H1 (cell line): Measurements from ENCODE around the gene SIK3. TPM values are rescaled to one million over a fixed set of nuclear protein-coding genes. Genes with fewer than 3 reads are reported as not detected.

Source experiments
- CTCF ChIA-PET: fragments of 300-600 bp; sonication (Branson Sonifier 250); formaldehyde crosslinking; loops from one replicate; lab custom pipeline; 2021; ENCODE audit not compliant: partially characterized antibody; lab: Charles Lee
- POLR2A ChIA-PET: fragments of 300-600 bp; sonication (Branson Sonifier 250); formaldehyde crosslinking; loops from one replicate; lab custom pipeline; 2021; ENCODE audit warnings: inconsistent platforms; ENCODE audit not compliant: partially characterized antibody; lab: Charles Lee
- DNase-seq, 2 experiments: peaks; one replicate each; pipeline versions ENCODE4 v3.0.0 to v3.0.0-alpha.2; 2010 to 2022; ENCODE audit warnings: low spot score in 2 of 2, low read depth in 1 of 2, mixed read lengths in 1 of 2
- FAIRE-seq: peaks from 2 replicates; lab custom pipeline; 2011; peaks lifted over from hg19 to GRCh38; lab: Jason Lieb, UNC
- H2AFZ ChIP-seq: 2 replicates; pipeline ENCODE4 v1.8.1; 2012; ENCODE audit warnings: low read length, inconsistent platforms
- H2AK5ac ChIP-seq: 2 replicates; pipeline ENCODE4 v1.6.1; 2013; ENCODE audit warnings: low read depth, low read length
- H2BK120ac ChIP-seq: replicated peaks from 2 replicates; pipeline ENCODE3; 2013; ENCODE audit warnings: low read depth, low read length, inconsistent platforms
- H2BK12ac ChIP-seq: 2 replicates; pipeline ENCODE4 v1.6.1; 2013; ENCODE audit warnings: low read depth, low read length
- H2BK15ac ChIP-seq: 2 replicates; pipeline ENCODE4 v1.6.1; 2013; ENCODE audit warnings: low read length
- H2BK20ac ChIP-seq: 2 replicates; pipeline ENCODE4 v1.6.1; 2013; ENCODE audit warnings: low read length
- H2BK5ac ChIP-seq: 2 replicates; pipeline ENCODE4 v1.6.1; 2013; ENCODE audit warnings: low read depth, low read length
- H3K14ac ChIP-seq: 2 replicates; pipeline ENCODE4 v1.6.1; 2013; ENCODE audit warnings: inconsistent platforms; ENCODE audit not compliant: insufficient read length
- H3K18ac ChIP-seq: 2 replicates; pipeline ENCODE4 v1.6.1; 2013; ENCODE audit warnings: low read length; ENCODE audit errors: extremely low read depth
- H3K23ac ChIP-seq: 2 replicates; pipeline ENCODE4 v1.6.1; 2013; ENCODE audit warnings: inconsistent platforms; ENCODE audit not compliant: insufficient read length
- H3K23me2 ChIP-seq: 2 replicates; pipeline ENCODE4 v1.6.1; 2013; ENCODE audit warnings: low read depth, low read length
- H3K27ac ChIP-seq: 2 replicates; pipeline ENCODE4 v1.6.1; 2011; ENCODE audit warnings: low read depth, low read length, inconsistent platforms
- H3K27me3 ChIP-seq, 4 experiments: replicated peaks in 1 of 4; 1 replicate in 1 of 4; 2 replicates in 3 of 4; pipeline versions ENCODE4 v1.6.1 to v1.8.1; 2011 to 2013; ENCODE audit warnings: low read length in 3 of 4, mild to moderate bottlenecking in 3 of 4, inconsistent platforms in 2 of 4, mixed read lengths in 2 of 4, moderate library complexity in 1 of 4; ENCODE audit not compliant: control insufficient read depth in 3 of 4, insufficient read depth in 3 of 4; ENCODE audit errors: extremely low read depth in 1 of 4
- H3K36me3 ChIP-seq, 4 experiments: 2 replicates each; pipeline versions ENCODE4 v1.6.1 to v1.8.1; 2011 to 2013; ENCODE audit warnings: mild to moderate bottlenecking in 4 of 4, low read length in 3 of 4, moderate library complexity in 2 of 4, control low read depth in 1 of 4, inconsistent platforms in 1 of 4; ENCODE audit not compliant: insufficient read depth in 4 of 4, control insufficient read depth in 2 of 4
- H3K4ac ChIP-seq: replicated peaks from 2 replicates; pipeline ENCODE3; 2013; ENCODE audit warnings: low read length, low read depth, mixed read lengths, inconsistent platforms; ENCODE audit not compliant: insufficient read length
- H3K4me1 ChIP-seq, 4 experiments: replicated peaks in 1 of 4; 1 replicate in 1 of 4; 2 replicates in 3 of 4; pipeline versions ENCODE4 v1.6.1 to v1.8.1; 2011 to 2013; ENCODE audit warnings: low read length in 3 of 4, inconsistent platforms in 2 of 4, mixed read lengths in 1 of 4; ENCODE audit not compliant: insufficient read depth in 4 of 4, control insufficient read depth in 3 of 4
- H3K4me2 ChIP-seq, 2 experiments: 2 replicates each; pipeline versions ENCODE4 v1.6.1 to v1.8.1; 2011 to 2013; ENCODE audit warnings: low read depth in 2 of 2, low read length in 2 of 2, control low read depth in 1 of 2, inconsistent platforms in 1 of 2, mild to moderate bottlenecking in 1 of 2; ENCODE audit not compliant: insufficient read depth in 1 of 2
- H3K4me3 ChIP-seq, 4 experiments: fragments of 200-600, 300-600 bp in 1 of 4; sonication (generic), shearing (Covaris generic), sonication (Bioruptor Twin) in 1 of 4; 2 replicates each; pipeline versions ENCODE4 v1.5.1 to v1.8.1; 2011 to 2016; ENCODE audit warnings: low read length in 4 of 4, low read depth in 3 of 4, control low read depth in 2 of 4, inconsistent platforms in 2 of 4, mild to moderate bottlenecking in 2 of 4, mixed read lengths in 1 of 4, moderate library complexity in 1 of 4; ENCODE audit not compliant: insufficient read depth in 2 of 4; ENCODE audit errors: extremely low read depth in 1 of 4
- H3K56ac ChIP-seq: replicated peaks from 2 replicates; pipeline ENCODE3; 2013; ENCODE audit warnings: low read depth, mild to moderate bottlenecking, mixed read lengths, low read length, inconsistent platforms; ENCODE audit not compliant: insufficient read length
- H3K79me1 ChIP-seq: 2 replicates; pipeline ENCODE4 v1.6.1; 2013; ENCODE audit warnings: low read depth, low read length, control low read depth
- H3K79me2 ChIP-seq, 2 experiments: 2 replicates each; pipeline versions ENCODE4 v1.6.1 to v1.8.1; 2012 to 2013; ENCODE audit warnings: low read length in 2 of 2, mild to moderate bottlenecking in 2 of 2, inconsistent platforms in 1 of 2; ENCODE audit not compliant: insufficient read depth in 2 of 2, control insufficient read depth in 1 of 2
- H3K9ac ChIP-seq, 4 experiments: replicated peaks in 1 of 4; 1 replicate in 1 of 4; 2 replicates in 3 of 4; pipeline versions ENCODE4 v1.6.1 to v1.8.1; 2011 to 2013; ENCODE audit warnings: low read depth in 3 of 4, low read length in 3 of 4, control low read depth in 2 of 4, mild to moderate bottlenecking in 2 of 4, moderate library complexity in 2 of 4, inconsistent platforms in 1 of 4; ENCODE audit errors: extremely low read depth in 1 of 4
- H3K9me3 ChIP-seq, 2 experiments: 2 replicates each; pipeline versions ENCODE4 v1.6.1 to v1.8.1; 2012 to 2013; ENCODE audit warnings: mild to moderate bottlenecking in 2 of 2, moderate library complexity in 2 of 2, control low read depth in 1 of 2, inconsistent platforms in 1 of 2, low read depth in 1 of 2, low read length in 1 of 2, mixed read lengths in 1 of 2; ENCODE audit not compliant: insufficient read depth in 2 of 2
- H4K20me1 ChIP-seq, 2 experiments: replicated peaks in 1 of 2; 2 replicates each; pipeline versions ENCODE3 to v1.8.1; 2011 to 2013; ENCODE audit warnings: inconsistent platforms in 2 of 2, low read length in 2 of 2, mild to moderate bottlenecking in 1 of 2; ENCODE audit not compliant: insufficient read depth in 2 of 2, control insufficient read depth in 1 of 2
- H4K5ac ChIP-seq: 2 replicates; pipeline ENCODE4 v1.6.1; 2013; ENCODE audit warnings: low read length, low read depth, mixed read lengths, inconsistent platforms; ENCODE audit not compliant: insufficient read length
- H4K8ac ChIP-seq: 2 replicates; pipeline ENCODE4 v1.8.0; 2013; ENCODE audit warnings: mild to moderate bottlenecking, moderate library complexity, low read length, inconsistent platforms; ENCODE audit not compliant: insufficient read depth; ENCODE audit errors: extremely low read depth
- H4K91ac ChIP-seq: replicated peaks from 2 replicates; pipeline ENCODE3; 2013; ENCODE audit warnings: low read length, mixed read lengths, inconsistent platforms; ENCODE audit not compliant: insufficient read length
- BCL11A ChIP-seq, 2 experiments: IDR thresholded peaks; one replicate each; pipeline ENCODE4 v1.6.1; 2011; ENCODE audit warnings: low read depth in 2 of 2, low read length in 2 of 2, mild to moderate bottlenecking in 2 of 2
- CBX8 ChIP-seq: fragments of 300-800, 300-1000 bp; sonication (generic); IDR thresholded peaks from 2 replicates; pipeline ENCODE4 v1.7.1; 2016; ENCODE audit warnings: low read depth, low read length, borderline replicate concordance
- CHD2 ChIP-seq: IDR thresholded peaks from 2 replicates; pipeline ENCODE4 v1.6.1; 2012; ENCODE audit warnings: low read length, improper control_type of control experiment
- EZH2 ChIP-seq: fragments of 200-600 bp; sonication (generic); IDR thresholded peaks from 2 replicates; pipeline ENCODE4 v1.7.1; 2012; ENCODE audit warnings: low read depth, mild to moderate bottlenecking, moderate library complexity, low read length, inconsistent platforms; ENCODE audit not compliant: severe bottlenecking
- WGBS, 2 experiments: shearing (Covaris generic) in 1 of 2; methylation state at CpG; one replicate each; pipeline versions ENCODE4 v1.1.6 to v1.1.7; 2013 to 2015; ENCODE audit warnings: low lambda C conversion rate in 2 of 2, mixed read lengths in 2 of 2, inconsistent platforms in 1 of 2, low coverage in 1 of 2, missing lambda C conversion rate in 1 of 2; ENCODE audit not compliant: insufficient replicate concordance in 2 of 2, insufficient coverage in 1 of 2, insufficient read length in 1 of 2; ENCODE audit errors: extremely low coverage in 1 of 2, missing lambda C conversion rate in 1 of 2; 5-methylcytosine and 5-hydroxymethylcytosine counted together
- polyA plus RNA-seq, 7 experiments: library from polyadenylated mRNA; depleted of rRNA in 3 of 7; stranded (reverse) in 5 of 7; unstranded in 2 of 7; fragments of >200 nt in 5 of 7; fragments of 200-250 nt in 2 of 7; gene quantifications; 1 replicate in 5 of 7; 2 replicates in 1 of 7; 4 replicates in 1 of 7; pipeline versions ENCODE4 v1.2.1 to v1.2.3, GENCODE V29; 2011 to 2013; ENCODE audit warnings: missing spikeins in 2 of 7, mixed read lengths in 2 of 7
- total RNA-seq: library from RNA; stranded (reverse); fragmentation: NEBNext Ultra II Directional; extraction: Animal tissue kit (Norgen Biotek cat#: 25700); gene quantifications from 2 replicates; pipeline ENCODE4 v1.2.1, GENCODE V29; 2021

SIK3 gene
- total and polyA plus RNA-seq, 2 of the 8 experiments (the other 6 are each of a cell fraction or from before 2014, with no cell fraction given), result 19.9 to 32.1 TPM

DNA sequence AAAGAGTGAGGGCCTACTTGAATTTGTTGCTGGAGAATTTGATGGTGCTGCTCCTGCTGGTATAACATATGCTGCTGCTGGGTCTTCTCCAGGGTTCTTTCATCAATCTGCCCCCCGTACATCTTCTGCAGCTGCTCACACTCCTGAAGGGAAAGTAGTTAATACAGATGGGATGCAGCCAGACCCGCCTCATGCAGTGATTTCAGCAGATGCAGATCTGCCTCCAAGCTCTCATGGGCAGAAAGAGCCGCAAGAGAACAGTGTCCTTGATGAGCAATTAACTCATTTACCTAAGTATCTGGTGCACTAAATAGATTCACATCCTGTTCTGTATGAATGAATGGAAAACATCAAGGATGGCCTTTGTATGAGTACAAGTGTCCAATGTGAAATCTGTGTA lies 236.0 kb downstream of the SIK3 start:
- no peak overlapping the region for H2BK12ac ChIP-seq
- H3K4me2 ChIP-seq, result no peak overlapping the region
- FAIRE-seq (no peak), DNase-seq (no peak)
- no peaks in the 10 kb centered on the region for H3K27me3 ChIP-seq
- H3K36me3 ChIP-seq, result peaks cover 4 to 59% (median 36%) of the 10 kb centered on the region in 4 experiments; a peak in 7 of 8 replicates
- H4K8ac ChIP-seq, result no peak overlapping the region
- no peaks in the 10 kb centered on the region for H3K79me1 ChIP-seq
- no peak overlapping the region for H3K18ac ChIP-seq
- H2AK5ac ChIP-seq, result no peak overlapping the region
- no peak overlapping the region for H2AFZ ChIP-seq
- H4K20me1 ChIP-seq, result peaks cover 3 to 5% of the 10 kb centered on the region in 2 experiments
- no peak overlapping the region for H3K4ac ChIP-seq
- H2BK120ac ChIP-seq, result no peak overlapping the region
- H3K27ac ChIP-seq, result no peak overlapping the region
- H3K79me2 ChIP-seq, result no peaks in the 10 kb centered on the region
- no peaks in the 10 kb centered on the region for H3K23me2 ChIP-seq
- H3K4me1 ChIP-seq, result no peaks in the 10 kb centered on the region
- CTCF ChIA-PET, result interaction anchor here (0.7 kb wide), 1 partner anchor 234 kb away, joined by 4 read pairs; no protein-coding TSS in a partner anchor
- no peak overlapping the region for H2BK20ac ChIP-seq
- 88% methylated on average over 3 of the region's 3 CpGs; no CpG with 5 or more reads in 1 of the 2 experiments for WGBS, 2 experiments
- no peaks in the 10 kb centered on the region for H3K9me3 ChIP-seq
- no peak overlapping the region for H4K5ac ChIP-seq
- H2BK5ac ChIP-seq, result no peak overlapping the region
- POLR2A ChIA-PET, result interaction anchor here (2.0 kb wide), 1 partner anchor 11 kb away, joined by 5 read pairs; no protein-coding TSS in a partner anchor
- H3K56ac ChIP-seq, result no peak overlapping the region
- no peak overlapping the region for H3K4me3 ChIP-seq
- H3K9ac ChIP-seq, result no peak overlapping the region
- no peak overlapping the region for H3K23ac ChIP-seq
- no peak overlapping the region for H4K91ac ChIP-seq
- H2BK15ac ChIP-seq, result no peak overlapping the region
- no peak overlapping the region for H3K14ac ChIP-seq
- TF ChIP-seq CHD2, result no peak
- no peak for TF ChIP-seq CBX8
- no peak for TF ChIP-seq EZH2
- TF ChIP-seq BCL11A (IDR thresholded peaks at IDR 0.05; ENCODE audit: low read depth in 2 of 2, low read length in 2 of 2), result no peak
